HCT116 (cell line): ENCODE data around the gene MYO10. TPM values are rescaled to one million over a fixed set of nuclear protein-coding genes. Genes with fewer than 3 reads are reported as not detected.

Experiments used
- ATAC-seq: fragments of 200-7000 bp; cut with Tn5 transposase; 2 replicates; pipeline ENCODE4 v1.9.1; 2020; ENCODE audit warnings: mild to moderate bottlenecking, moderate library complexity
- BruUV-seq: library from RNA; stranded (reverse); fragments of 400-500 nt; replicated peaks from 2 replicates; lab custom pipeline; 2021; lab: Mats Ljungman, UMichigan
- CTCF ChIA-PET: fragments of 300-600 bp; sonication (Branson Sonifier 250); formaldehyde crosslinking; loops from one replicate; lab custom pipeline; 2021; ENCODE audit warnings: antibody characterized with exemption; lab: Charles Lee
- POLR2A ChIA-PET: fragments of 300-600, 350-600 bp; sonication (Branson Sonifier 250); formaldehyde crosslinking; loops from one replicate; lab custom pipeline; 2021; ENCODE audit warnings: antibody characterized with exemption; lab: Charles Lee
- RAD21 ChIA-PET, 2 experiments: fragments of 300-600 bp; sonication (Branson Sonifier 250); formaldehyde crosslinking; loops; one replicate each; lab custom pipeline; 2023; ENCODE audit warnings: low total read pairs in 2 of 2; ENCODE audit not compliant: uncharacterized antibody in 2 of 2, unreplicated experiment in 2 of 2, low non-redundant PET in 1 of 2; lab: Charles Lee
- DNase-seq: peaks from one replicate; pipeline ENCODE4 v3.0.0-alpha.2; 2010; ENCODE audit warnings: low read depth, low spot score
- H2AFZ ChIP-seq: fragments of 200-600 bp; shearing (Covaris generic), sonication (generic); 2 replicates; pipeline ENCODE4 v1.6.1; 2017; ENCODE audit warnings: low read depth, mixed run types, mixed read lengths, antibody characterized with exemption, low read length; ENCODE audit not compliant: poor library complexity, severe bottlenecking
- H3K27ac ChIP-seq: 2 replicates; pipeline ENCODE4 v1.5.1; 2012; ENCODE audit warnings: low read depth, low read length
- H3K27me3 ChIP-seq: fragments of 200-600 bp; sonication (generic); 2 replicates; pipeline ENCODE4 v1.6.1; 2016; ENCODE audit warnings: mixed run types, low read length, mixed read lengths; ENCODE audit not compliant: insufficient read depth
- H3K36me3 ChIP-seq, 2 experiments: fragments of 200-500 bp in 1 of 2; fragments of 200-600 bp in 1 of 2; sonication (Bioruptor generic) in 1 of 2; sonication (generic) in 1 of 2; 2 replicates each; pipeline versions ENCODE4 v1.5.1 to v1.6.1; 2014 to 2016; ENCODE audit warnings: low read length in 2 of 2, inconsistent platforms in 1 of 2, mixed read lengths in 1 of 2, mixed run types in 1 of 2; ENCODE audit not compliant: insufficient read depth in 2 of 2, control insufficient read depth in 1 of 2
- H3K4me1 ChIP-seq, 2 experiments: fragments of 200-600 bp in 1 of 2; sonication (generic) in 1 of 2; 2 replicates each; pipeline versions ENCODE4 v1.5.1 to v1.6.1; 2012 to 2017; ENCODE audit warnings: low read length in 2 of 2, inconsistent platforms in 1 of 2, mild to moderate bottlenecking in 1 of 2, mixed read lengths in 1 of 2, mixed run types in 1 of 2, moderate library complexity in 1 of 2; ENCODE audit not compliant: insufficient read depth in 2 of 2, control insufficient read depth in 1 of 2
- H3K4me2 ChIP-seq: fragments of 200-600 bp; sonication (generic); 2 replicates; pipeline ENCODE4 v1.6.1; 2017; ENCODE audit warnings: mixed run types, low read length, mixed read lengths
- H3K4me3 ChIP-seq, 2 experiments: fragments of 200-600 bp in 1 of 2; sonication (generic) in 1 of 2; replicated peaks in 1 of 2; 2 replicates each; pipeline ENCODE4 v1.5.1; 2011 to 2016; ENCODE audit warnings: low read length in 2 of 2, control low read depth in 1 of 2, low read depth in 1 of 2, mild to moderate bottlenecking in 1 of 2, mixed read lengths in 1 of 2, mixed run types in 1 of 2
- H3K79me2 ChIP-seq: fragments of 200-600 bp; sonication (generic); 2 replicates; pipeline ENCODE4 v1.6.1; 2017; ENCODE audit warnings: mild to moderate bottlenecking, mixed run types, low read length, moderate library complexity, mixed read lengths; ENCODE audit not compliant: insufficient read depth
- H3K9ac ChIP-seq: fragments of 200-600 bp; sonication (generic); 2 replicates; pipeline ENCODE4 v1.6.1; 2016; ENCODE audit warnings: low read length, mixed read lengths
- H3K9me2 ChIP-seq: fragments of 200-600 bp; sonication (generic), shearing (Covaris generic); 2 replicates; pipeline ENCODE4 v1.6.1; 2017; ENCODE audit warnings: mixed run types, mild to moderate bottlenecking, moderate library complexity; ENCODE audit not compliant: insufficient read depth
- H3K9me3 ChIP-seq, 2 experiments: fragments of 200-500 bp in 1 of 2; fragments of 200-600 bp in 1 of 2; sonication (Bioruptor generic) in 1 of 2; sonication (generic) in 1 of 2; 2 replicates each; pipeline ENCODE4 v1.6.1; 2014 to 2017; ENCODE audit warnings: low read length in 2 of 2, mixed read lengths in 2 of 2, inconsistent platforms in 1 of 2, low read depth in 1 of 2, mild to moderate bottlenecking in 1 of 2, mixed run types in 1 of 2, moderate library complexity in 1 of 2; ENCODE audit not compliant: control insufficient read depth in 1 of 2, insufficient read depth in 1 of 2
- H4K20me1 ChIP-seq: fragments of 200-600 bp; sonication (generic), shearing (Covaris generic); 2 replicates; pipeline ENCODE4 v1.6.1; 2017; ENCODE audit warnings: mixed run types, mild to moderate bottlenecking, moderate library complexity; ENCODE audit not compliant: insufficient read depth
- CBX3 ChIP-seq: IDR thresholded peaks from 2 replicates; pipeline ENCODE4 v1.6.1; 2012; ENCODE audit warnings: low read depth
- EGR1 ChIP-seq: IDR thresholded peaks from 2 replicates; pipeline ENCODE4 v1.6.1; 2012; ENCODE audit warnings: low read depth
- ELF1 ChIP-seq: IDR thresholded peaks from 2 replicates; pipeline ENCODE4 v1.6.1; 2012; ENCODE audit warnings: low read depth, borderline replicate concordance
- EZH2 ChIP-seq: fragments of 200-600 bp; sonication (generic); IDR thresholded peaks from 2 replicates; pipeline ENCODE4 v1.6.1; 2017; ENCODE audit warnings: antibody characterized with exemption, mixed run types
- EZH2phosphoT487 ChIP-seq: fragments of 200-600 bp; IDR thresholded peaks from 2 replicates; pipeline ENCODE4 v1.6.1; 2018; ENCODE audit warnings: antibody characterized with exemption, borderline replicate concordance
- FOSL1 ChIP-seq: IDR thresholded peaks from 2 replicates; pipeline ENCODE4 v1.6.1; 2012; ENCODE audit warnings: low read depth
- JUND ChIP-seq: IDR thresholded peaks from 2 replicates; pipeline ENCODE4 v1.6.1; 2012
- POLR2A ChIP-seq: IDR thresholded peaks from 2 replicates; pipeline ENCODE4 v1.7.0; 2011; ENCODE audit warnings: borderline replicate concordance; ENCODE audit not compliant: insufficient read depth, insufficient read length; ENCODE audit errors: extremely low read depth
- POLR2AphosphoS5 ChIP-seq: IDR thresholded peaks from 2 replicates; pipeline ENCODE4 v1.6.1; 2011; ENCODE audit warnings: mild to moderate bottlenecking, low read depth, low read length, moderate library complexity
- RAD21 ChIP-seq: IDR thresholded peaks from 2 replicates; pipeline ENCODE4 v1.6.1; 2012; ENCODE audit warnings: low read depth, mild to moderate bottlenecking
- SP1 ChIP-seq: IDR thresholded peaks from 2 replicates; pipeline ENCODE4 v1.6.1; 2012; ENCODE audit warnings: low read depth
- SRF ChIP-seq: IDR thresholded peaks from 2 replicates; pipeline ENCODE4 v1.6.1; 2012; ENCODE audit warnings: low read depth
- YY1 ChIP-seq: IDR thresholded peaks from 2 replicates; pipeline ENCODE4 v1.6.1; 2011; ENCODE audit warnings: low read length, low read depth, moderate library complexity, mild to moderate bottlenecking; ENCODE audit not compliant: insufficient replicate concordance; ENCODE audit errors: extremely low read depth
- ZNF274 ChIP-seq: fragments of 200-500 bp; sonication (Bioruptor generic); IDR thresholded peaks from 2 replicates; pipeline ENCODE4 v1.6.1; 2014; ENCODE audit warnings: mild to moderate bottlenecking, low read depth, low read length, inconsistent platforms
- intact Hi-C: fragments of 100-400 bp; cut with micrococcal nuclease; formaldehyde crosslinking; loops from 2 replicates; pipeline ENCODE4 v1.10.0; 2022
- total RNA-seq: library from RNA; stranded (reverse); gene quantifications from one replicate; pipeline ENCODE4 v1.2.1, GENCODE V29; 2021; ENCODE audit not compliant: unreplicated experiment
- TF ChIP-seq, protein P1 (sequence below): IDR thresholded peaks from 2 replicates; pipeline ENCODE4 v1.6.1; 2012
- TF ChIP-seq, protein P2 (sequence below): IDR thresholded peaks from 2 replicates; pipeline ENCODE4 v1.6.1; 2012; ENCODE audit warnings: low read depth
- TF ChIP-seq, protein P3 (sequence below), 3 experiments: fragments of 200-600 bp in 1 of 3; sonication (generic) in 1 of 3; IDR thresholded peaks in 2 of 3; conservative IDR thresholded peaks in 1 of 3; 2 replicates each; pipeline ENCODE4 v1.5.1; 2012 to 2017; ENCODE audit warnings: low read depth in 2 of 3, low read length in 2 of 3, antibody characterized with exemption in 1 of 3, borderline replicate concordance in 1 of 3, control low read depth in 1 of 3, mild to moderate bottlenecking in 1 of 3, mixed read lengths in 1 of 3, mixed run types in 1 of 3, moderate library complexity in 1 of 3; ENCODE audit not compliant: insufficient read depth in 1 of 3

Gene MYO10
- total RNA-seq, 1 experiment from 2014 or later: 34.9 TPM

DNA sequence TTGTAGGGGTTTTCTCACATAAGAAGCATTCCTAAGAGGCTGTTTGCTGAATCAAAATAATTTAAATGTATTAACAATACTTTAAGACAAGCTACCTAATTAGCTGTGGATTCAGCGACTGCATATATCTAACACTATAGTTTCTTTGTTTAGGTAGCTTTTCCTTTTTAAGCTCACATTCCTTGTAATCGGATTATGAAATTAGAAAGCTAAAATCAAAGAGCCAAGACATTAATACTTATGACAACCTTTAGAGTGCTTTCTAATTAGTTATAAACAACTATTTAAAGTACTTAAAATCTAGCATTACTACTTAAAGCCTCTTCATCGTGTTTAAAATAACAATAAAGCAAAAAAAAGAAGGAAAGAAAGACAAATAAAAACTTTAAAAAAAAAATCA is 182.0 kb downstream of the MYO10 start:
- Histone ChIP-seq H3K9me3 (no peaks in the 10 kb centered on the region), H2AFZ (no peak overlapping the region), H3K4me3 (no peak overlapping the region), H4K20me1 (no peaks in the 10 kb centered on the region), H3K36me3 (peaks cover under 1 to 6% of the 10 kb centered on the region in 2 experiments; a peak in 2 of 4 replicates)
- CTCF ChIA-PET: no interaction called here
- no TSS peak for BruUV-seq
- no peak for TF ChIP-seq JUND
- TF ChIP-seq EZH2: no peak
- TF ChIP-seq SRF: no peak
- TF ChIP-seq EGR1: no peak
- TF ChIP-seq YY1: no peak
- TF ChIP-seq ZNF274: no peak
- TF ChIP-seq EZH2phosphoT487: no peak
- TF ChIP-seq RAD21: no peak
- TF ChIP-seq, protein P1, sequence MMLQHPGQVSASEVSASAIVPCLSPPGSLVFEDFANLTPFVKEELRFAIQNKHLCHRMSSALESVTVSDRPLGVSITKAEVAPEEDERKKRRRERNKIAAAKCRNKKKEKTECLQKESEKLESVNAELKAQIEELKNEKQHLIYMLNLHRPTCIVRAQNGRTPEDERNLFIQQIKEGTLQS: no peak
- no peak for TF ChIP-seq FOSL1
- TF ChIP-seq POLR2AphosphoS5: no peak
- no peak for TF ChIP-seq CBX3
- TF ChIP-seq, all 23 proteins: peak for 0
- Histone ChIP-seq H3K27me3 (no peaks in the 10 kb centered on the region), H3K79me2 (no peaks in the 10 kb centered on the region), H3K27ac (no peak overlapping the region), H3K4me2 (no peak overlapping the region), H3K9ac (no peak overlapping the region), H3K9me2 (no peaks in the 10 kb centered on the region), H3K4me1 (no peaks in the 10 kb centered on the region)
- ChIA-PET RAD21 (no interaction called here), POLR2A (no interaction called here)
- intact Hi-C loops: no loop called here
- DNase-seq (no peak), ATAC-seq (no peak)

DNA sequence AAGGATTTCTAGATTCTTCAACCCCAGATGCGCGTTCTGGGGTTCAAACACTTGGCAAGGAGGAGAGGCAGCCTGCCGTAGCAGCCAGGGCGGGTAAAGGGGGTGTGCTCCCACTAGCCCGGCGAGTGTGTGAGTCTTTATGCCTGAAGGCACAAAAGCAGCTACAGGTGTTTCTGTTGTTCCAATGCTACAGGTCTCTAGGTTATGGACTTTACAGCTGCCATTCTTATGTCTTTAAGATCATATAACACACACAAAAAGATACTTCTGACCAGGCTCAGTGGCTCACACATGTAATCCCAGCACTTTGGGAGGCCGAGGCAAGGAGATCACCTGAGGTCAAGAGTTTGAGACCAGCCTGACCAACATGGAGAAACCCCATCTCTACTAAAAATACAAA is 185.6 kb downstream of the MYO10 start:
- BruUV-seq: no TSS peak
- no peak overlapping the region for H3K4me3 ChIP-seq
- H3K27ac ChIP-seq: no peak overlapping the region
- no peaks in the 10 kb centered on the region for H3K79me2 ChIP-seq
- no peaks in the 10 kb centered on the region for H3K9me3 ChIP-seq
- ChIA-PET CTCF (no interaction called here), POLR2A (no interaction called here), RAD21 (interaction anchor here in 1 of 2 experiments (0.7 kb wide), 1 partner anchor 179 kb away, joined by 3 read pairs; no protein-coding TSS in a partner anchor)
- H3K36me3 ChIP-seq: peaks cover 0 to 1% of the 10 kb centered on the region in 2 experiments; a peak in 1 of 4 replicates
- no peaks in the 10 kb centered on the region for H3K27me3 ChIP-seq
- H4K20me1 ChIP-seq: no peaks in the 10 kb centered on the region
- DNase-seq: no peak
- H3K9me2 ChIP-seq: no peaks in the 10 kb centered on the region
- no peak overlapping the region for H2AFZ ChIP-seq
- H3K4me2 ChIP-seq: no peak overlapping the region
- no peaks in the 10 kb centered on the region for H3K4me1 ChIP-seq
- no peak for ATAC-seq
- H3K9ac ChIP-seq: no peak overlapping the region
- intact Hi-C loops: no loop called here
- TF ChIP-seq, protein P2, sequence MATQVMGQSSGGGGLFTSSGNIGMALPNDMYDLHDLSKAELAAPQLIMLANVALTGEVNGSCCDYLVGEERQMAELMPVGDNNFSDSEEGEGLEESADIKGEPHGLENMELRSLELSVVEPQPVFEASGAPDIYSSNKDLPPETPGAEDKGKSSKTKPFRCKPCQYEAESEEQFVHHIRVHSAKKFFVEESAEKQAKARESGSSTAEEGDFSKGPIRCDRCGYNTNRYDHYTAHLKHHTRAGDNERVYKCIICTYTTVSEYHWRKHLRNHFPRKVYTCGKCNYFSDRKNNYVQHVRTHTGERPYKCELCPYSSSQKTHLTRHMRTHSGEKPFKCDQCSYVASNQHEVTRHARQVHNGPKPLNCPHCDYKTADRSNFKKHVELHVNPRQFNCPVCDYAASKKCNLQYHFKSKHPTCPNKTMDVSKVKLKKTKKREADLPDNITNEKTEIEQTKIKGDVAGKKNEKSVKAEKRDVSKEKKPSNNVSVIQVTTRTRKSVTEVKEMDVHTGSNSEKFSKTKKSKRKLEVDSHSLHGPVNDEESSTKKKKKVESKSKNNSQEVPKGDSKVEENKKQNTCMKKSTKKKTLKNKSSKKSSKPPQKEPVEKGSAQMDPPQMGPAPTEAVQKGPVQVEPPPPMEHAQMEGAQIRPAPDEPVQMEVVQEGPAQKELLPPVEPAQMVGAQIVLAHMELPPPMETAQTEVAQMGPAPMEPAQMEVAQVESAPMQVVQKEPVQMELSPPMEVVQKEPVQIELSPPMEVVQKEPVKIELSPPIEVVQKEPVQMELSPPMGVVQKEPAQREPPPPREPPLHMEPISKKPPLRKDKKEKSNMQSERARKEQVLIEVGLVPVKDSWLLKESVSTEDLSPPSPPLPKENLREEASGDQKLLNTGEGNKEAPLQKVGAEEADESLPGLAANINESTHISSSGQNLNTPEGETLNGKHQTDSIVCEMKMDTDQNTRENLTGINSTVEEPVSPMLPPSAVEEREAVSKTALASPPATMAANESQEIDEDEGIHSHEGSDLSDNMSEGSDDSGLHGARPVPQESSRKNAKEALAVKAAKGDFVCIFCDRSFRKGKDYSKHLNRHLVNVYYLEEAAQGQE: no peak
- no peak for TF ChIP-seq EGR1
- TF ChIP-seq ELF1: no peak
- TF ChIP-seq SP1: no peak
- TF ChIP-seq, protein P3, sequence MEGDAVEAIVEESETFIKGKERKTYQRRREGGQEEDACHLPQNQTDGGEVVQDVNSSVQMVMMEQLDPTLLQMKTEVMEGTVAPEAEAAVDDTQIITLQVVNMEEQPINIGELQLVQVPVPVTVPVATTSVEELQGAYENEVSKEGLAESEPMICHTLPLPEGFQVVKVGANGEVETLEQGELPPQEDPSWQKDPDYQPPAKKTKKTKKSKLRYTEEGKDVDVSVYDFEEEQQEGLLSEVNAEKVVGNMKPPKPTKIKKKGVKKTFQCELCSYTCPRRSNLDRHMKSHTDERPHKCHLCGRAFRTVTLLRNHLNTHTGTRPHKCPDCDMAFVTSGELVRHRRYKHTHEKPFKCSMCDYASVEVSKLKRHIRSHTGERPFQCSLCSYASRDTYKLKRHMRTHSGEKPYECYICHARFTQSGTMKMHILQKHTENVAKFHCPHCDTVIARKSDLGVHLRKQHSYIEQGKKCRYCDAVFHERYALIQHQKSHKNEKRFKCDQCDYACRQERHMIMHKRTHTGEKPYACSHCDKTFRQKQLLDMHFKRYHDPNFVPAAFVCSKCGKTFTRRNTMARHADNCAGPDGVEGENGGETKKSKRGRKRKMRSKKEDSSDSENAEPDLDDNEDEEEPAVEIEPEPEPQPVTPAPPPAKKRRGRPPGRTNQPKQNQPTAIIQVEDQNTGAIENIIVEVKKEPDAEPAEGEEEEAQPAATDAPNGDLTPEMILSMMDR (IDR thresholded peaks at IDR 0.05 in 2 of 3, conservative IDR thresholded peaks at IDR 0.05 in 1 of 3; ENCODE audit: borderline replicate concordance in 1 of 3, insufficient read depth in 1 of 3, low read depth in 2 of 3, low read length in 2 of 3): no peak
- no peak for TF ChIP-seq YY1
- no peak for TF ChIP-seq POLR2A
